OCI-LY1 (cell line): ENCODE data around the gene KLHL28.

ENCODE experiments used
- EZH2 ChIP-seq: fragments of 200-600 bp; sonication (generic), shearing (Covaris generic); IDR thresholded peaks from 2 replicates; pipeline ENCODE4 v1.8.0; 2017; ENCODE audit warnings: borderline replicate concordance, mixed run types, mild to moderate bottlenecking, antibody characterized with exemption, low read length, moderate library complexity, mixed read lengths
- TF ChIP-seq, protein P1 (sequence below): fragments of 200-600 bp; sonication (generic), shearing (Covaris generic); IDR thresholded peaks from 2 replicates; pipeline ENCODE4 v1.5.1; 2017; ENCODE audit warnings: mild to moderate bottlenecking, antibody characterized with exemption, low read length, moderate library complexity, mixed read lengths

DNA sequence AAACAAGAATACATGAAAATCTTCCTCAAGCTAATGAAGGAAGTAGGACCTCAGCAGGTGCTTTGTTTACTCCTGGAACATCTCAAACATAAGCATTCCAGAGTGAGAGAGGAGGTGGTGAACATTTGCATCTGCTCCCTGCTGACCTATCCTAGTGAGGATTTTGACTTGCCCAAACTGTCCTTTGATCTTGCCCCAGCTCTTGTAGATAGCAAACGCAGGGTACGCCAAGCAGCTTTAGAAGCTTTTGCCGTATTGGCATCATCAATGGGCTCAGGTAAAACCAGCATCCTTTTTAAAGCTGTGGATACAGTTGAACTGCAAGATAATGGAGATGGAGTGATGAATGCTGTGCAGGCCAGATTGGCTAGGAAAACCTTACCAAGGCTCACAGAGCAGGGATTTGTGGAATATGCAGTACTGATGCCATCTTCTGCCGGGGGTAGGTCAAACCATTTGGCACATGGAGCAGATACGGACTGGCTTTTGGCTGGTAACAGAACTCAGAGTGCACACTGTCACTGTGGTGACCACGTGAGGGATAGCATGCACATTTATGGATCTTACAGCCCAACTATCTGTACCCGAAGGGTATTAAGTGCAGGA is 2.1 kb upstream of the KLHL28 start:
- TF ChIP-seq, protein P1, sequence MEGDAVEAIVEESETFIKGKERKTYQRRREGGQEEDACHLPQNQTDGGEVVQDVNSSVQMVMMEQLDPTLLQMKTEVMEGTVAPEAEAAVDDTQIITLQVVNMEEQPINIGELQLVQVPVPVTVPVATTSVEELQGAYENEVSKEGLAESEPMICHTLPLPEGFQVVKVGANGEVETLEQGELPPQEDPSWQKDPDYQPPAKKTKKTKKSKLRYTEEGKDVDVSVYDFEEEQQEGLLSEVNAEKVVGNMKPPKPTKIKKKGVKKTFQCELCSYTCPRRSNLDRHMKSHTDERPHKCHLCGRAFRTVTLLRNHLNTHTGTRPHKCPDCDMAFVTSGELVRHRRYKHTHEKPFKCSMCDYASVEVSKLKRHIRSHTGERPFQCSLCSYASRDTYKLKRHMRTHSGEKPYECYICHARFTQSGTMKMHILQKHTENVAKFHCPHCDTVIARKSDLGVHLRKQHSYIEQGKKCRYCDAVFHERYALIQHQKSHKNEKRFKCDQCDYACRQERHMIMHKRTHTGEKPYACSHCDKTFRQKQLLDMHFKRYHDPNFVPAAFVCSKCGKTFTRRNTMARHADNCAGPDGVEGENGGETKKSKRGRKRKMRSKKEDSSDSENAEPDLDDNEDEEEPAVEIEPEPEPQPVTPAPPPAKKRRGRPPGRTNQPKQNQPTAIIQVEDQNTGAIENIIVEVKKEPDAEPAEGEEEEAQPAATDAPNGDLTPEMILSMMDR, result no peak
- TF ChIP-seq EZH2, result no peak
